Stimulated activated CD8-positive, alpha-beta memory T cell treated with anti-CD3 and anti-CD28 coated beads, Interleukin-12 subunit alpha, Interleukin-12 subunit beta, amount 100 ng/mL, for 1 hour (primary cell): ENCODE results near the gene GPR162.
A peak's percentile ranks its signal among the peaks of the same experiment; 100 is the strongest.

ENCODE experiments used
- DNase-seq: peaks from one replicate; pipeline ENCODE4 v3.0.0-alpha.2; 2020; ENCODE audit warnings: low read depth

Gene GPR162, protein sequence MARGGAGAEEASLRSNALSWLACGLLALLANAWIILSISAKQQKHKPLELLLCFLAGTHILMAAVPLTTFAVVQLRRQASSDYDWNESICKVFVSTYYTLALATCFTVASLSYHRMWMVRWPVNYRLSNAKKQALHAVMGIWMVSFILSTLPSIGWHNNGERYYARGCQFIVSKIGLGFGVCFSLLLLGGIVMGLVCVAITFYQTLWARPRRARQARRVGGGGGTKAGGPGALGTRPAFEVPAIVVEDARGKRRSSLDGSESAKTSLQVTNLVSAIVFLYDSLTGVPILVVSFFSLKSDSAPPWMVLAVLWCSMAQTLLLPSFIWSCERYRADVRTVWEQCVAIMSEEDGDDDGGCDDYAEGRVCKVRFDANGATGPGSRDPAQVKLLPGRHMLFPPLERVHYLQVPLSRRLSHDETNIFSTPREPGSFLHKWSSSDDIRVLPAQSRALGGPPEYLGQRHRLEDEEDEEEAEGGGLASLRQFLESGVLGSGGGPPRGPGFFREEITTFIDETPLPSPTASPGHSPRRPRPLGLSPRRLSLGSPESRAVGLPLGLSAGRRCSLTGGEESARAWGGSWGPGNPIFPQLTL

DNA sequence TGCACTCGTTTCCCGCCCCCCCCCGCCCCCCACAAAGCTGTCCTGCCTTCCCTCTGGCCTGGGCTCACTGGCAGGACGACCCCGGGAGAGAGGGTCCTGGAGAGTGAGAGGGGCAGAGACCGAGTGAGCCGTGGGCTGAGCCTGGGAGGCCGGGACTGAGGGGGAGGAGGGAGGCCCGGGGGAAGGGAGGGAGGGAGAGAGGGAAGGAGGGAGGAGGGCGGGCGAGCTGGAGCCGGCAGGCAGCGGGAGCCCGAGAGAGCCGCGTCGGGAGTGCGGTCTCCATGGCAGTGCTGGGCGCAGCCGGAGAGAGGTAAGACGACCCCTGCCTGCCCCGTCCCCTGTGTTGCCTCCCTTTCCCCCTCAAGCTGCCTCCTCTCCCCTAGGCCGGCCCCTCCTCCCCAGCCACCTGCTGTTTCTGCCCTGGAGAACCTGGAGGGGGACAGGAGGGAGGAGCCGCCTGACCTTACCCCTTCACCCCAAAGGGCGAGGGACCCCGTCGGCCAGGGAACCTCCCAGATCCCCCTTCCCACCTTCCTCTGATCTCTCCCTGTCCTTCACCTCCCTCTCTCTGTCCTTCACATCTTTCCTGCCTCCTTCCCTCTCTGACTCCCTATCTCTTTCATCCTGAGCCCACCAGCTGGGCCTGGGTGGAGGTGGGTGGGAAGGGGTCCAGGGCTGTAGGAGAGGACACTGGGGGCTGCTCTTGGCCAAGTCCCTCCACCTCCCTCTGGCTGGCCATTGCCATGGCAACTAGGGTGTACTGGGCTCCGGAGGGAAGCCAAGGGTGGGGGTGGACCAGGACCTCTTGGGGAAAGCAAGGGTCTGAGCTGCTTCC lies at the start of gene GPR162:
Gene GPR162, plus strand, starts transcription at position 231 of the 835 bp plus-strand sequence. CDS start 2,078 bp downstream, outside the sequence.
- no peak for DNase-seq

DNA sequence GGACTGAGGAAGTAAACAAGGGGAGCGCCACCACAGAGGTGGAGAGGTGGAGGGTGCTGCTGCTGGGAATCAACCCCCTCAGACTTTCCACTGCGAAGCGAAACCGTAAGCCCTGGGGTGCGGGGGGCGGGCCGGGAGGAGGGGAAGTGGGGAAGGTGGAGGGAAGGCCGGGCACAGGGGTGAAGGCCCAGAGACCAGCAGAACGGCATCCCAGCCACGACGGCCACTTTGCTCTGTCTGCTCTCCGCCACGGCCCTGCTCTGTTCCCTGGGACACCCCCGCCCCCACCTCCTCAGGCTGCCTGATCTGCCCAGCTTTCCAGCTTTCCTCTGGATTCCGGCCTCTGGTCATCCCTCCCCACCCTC lies 49.3 kb upstream of the GPR162 start, which contains the start of gene LAG3:
Gene LAG3, plus strand, starts transcription at position 190 of the 365 bp plus-strand sequence. CDS start 333 bp downstream, outside the sequence.
- no peak for DNase-seq

DNA sequence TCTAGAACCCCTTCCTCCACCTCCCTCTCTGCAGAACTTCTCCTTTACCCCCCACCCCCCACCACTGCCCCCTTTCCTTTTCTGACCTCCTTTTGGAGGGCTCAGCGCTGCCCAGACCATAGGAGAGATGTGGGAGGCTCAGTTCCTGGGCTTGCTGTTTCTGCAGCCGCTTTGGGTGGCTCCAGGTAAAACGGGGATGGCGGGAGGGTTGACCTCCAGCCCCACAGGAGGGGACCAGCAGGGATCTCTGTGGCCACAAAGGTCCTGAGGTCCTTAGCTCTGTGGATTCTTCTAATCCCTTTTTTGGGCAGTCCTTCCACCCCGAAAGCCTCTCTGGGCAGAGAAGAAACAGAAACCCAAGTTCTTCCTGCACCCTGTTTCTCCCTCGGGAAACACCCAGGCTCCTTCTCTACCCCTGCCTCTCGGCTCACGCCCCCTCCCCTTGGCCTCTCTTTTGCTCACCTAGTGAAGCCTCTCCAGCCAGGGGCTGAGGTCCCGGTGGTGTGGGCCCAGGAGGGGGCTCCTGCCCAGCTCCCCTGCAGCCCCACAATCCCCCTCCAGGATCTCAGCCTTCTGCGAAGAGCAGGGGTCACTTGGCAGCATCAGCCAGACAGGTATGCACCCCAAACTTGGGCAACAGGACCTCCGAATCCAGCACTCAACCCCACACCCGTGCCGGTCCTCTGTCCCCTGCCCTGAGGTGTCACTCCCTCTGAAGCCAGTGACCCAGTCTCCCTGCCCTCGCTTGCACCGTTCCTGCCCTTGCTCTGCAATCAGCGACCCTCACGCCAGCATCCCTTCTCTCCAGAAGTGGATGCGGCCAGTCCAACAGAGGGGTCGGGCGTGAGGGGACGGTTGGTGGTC lies 48.7 kb upstream of the GPR162 start:
- DNase-seq: no peak

DNA sequence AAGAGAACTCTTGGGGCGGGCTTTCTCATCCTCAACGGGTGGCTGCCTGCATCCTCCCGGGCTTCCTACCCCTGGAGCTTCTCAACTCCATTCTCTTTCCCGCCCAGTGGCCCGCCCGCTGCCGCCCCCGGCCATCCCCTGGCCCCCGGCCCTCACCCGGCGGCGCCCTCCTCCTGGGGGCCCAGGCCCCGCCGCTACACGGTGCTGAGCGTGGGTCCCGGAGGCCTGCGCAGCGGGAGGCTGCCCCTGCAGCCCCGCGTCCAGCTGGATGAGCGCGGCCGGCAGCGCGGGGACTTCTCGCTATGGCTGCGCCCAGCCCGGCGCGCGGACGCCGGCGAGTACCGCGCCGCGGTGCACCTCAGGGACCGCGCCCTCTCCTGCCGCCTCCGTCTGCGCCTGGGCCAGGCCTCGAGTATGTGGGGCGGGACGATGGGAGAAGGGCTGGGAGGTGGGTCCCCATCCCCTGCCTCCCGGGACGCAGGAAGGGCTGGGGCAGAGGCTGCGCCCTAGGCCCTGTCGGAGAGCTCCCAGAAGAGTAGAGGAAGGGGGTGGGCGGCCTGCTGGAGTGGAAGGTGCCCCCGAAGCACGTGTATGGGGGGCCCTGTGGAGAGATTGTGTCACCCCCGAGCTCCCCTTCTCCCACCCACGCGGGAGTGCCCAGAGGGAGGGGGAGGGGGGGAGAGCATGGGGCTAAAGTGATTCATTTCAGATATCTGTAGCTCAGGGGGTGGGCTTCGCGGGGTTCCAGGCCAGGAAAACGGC lies 47.9 kb upstream of the GPR162 start:
- DNase-seq: no peak

DNA sequence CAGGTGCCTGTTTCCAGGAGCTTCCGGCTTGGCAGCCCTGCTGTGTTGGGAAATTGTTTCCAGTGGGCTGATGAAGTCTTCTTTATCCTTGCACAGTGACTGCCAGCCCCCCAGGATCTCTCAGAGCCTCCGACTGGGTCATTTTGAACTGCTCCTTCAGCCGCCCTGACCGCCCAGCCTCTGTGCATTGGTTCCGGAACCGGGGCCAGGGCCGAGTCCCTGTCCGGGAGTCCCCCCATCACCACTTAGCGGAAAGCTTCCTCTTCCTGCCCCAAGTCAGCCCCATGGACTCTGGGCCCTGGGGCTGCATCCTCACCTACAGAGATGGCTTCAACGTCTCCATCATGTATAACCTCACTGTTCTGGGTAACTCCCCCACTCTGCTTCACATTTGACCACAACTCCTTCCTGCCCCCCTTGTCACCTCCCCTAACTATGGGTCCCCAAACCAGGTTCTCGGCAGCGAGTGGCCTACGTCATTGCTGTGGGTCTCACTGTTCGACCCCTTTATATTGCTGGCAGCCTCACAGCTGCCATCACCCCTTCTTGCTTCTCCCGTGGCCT lies 47.0 kb upstream of the GPR162 start:
- no peak for DNase-seq

DNA sequence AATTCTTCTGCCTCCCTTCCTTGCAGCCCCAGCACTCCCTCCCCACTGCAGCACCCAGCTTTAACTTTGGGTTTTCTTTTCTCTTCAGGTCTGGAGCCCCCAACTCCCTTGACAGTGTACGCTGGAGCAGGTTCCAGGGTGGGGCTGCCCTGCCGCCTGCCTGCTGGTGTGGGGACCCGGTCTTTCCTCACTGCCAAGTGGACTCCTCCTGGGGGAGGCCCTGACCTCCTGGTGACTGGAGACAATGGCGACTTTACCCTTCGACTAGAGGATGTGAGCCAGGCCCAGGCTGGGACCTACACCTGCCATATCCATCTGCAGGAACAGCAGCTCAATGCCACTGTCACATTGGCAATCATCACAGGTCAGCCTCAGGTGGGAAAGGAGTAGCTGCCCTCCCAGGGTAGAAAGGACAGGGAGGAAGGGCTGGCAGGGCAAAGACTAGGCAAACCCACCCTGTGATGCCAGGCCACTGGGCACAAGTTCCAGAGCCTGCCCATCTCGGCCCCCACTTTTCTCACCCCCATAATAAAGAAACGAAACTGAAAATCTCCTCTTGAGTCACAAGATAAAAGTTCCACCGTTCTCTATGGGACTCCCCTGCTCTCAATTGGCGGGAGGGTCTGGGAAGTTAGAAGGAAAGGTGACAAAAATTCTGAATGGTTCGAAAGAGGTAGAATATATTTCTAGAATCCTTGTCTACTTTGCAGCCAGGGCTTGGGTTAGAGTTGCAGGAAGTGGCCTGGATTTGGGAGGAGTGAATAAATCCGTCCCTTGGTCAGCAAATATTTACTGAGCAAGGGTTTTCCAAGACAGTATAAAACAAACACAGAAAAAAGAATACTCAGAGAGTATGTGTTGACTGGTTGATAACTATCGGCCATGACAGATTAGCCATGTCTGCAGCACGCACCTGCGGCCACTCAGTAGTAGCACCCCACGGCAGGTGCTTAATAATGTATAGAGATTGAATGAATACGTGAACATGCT lies 46.1 kb upstream of the GPR162 start:
- DNase-seq: no peak

DNA sequence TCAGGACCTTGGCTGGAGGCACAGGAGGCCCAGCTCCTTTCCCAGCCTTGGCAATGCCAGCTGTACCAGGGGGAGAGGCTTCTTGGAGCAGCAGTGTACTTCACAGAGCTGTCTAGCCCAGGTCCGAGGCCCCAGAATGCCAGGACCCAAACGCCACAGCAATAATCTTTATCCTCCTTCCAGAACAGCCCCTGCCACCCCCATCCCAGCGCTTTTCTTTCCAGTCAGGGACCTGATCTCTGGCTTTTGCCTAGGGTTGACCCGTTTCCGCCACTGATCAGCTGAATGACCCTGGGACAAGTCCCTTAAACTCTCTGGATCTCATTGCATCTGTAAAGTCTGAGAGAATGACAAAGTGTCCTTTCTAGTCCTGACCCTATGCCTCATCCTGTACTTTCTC lies 44.2 kb upstream of the GPR162 start:
- no peak for DNase-seq

DNA sequence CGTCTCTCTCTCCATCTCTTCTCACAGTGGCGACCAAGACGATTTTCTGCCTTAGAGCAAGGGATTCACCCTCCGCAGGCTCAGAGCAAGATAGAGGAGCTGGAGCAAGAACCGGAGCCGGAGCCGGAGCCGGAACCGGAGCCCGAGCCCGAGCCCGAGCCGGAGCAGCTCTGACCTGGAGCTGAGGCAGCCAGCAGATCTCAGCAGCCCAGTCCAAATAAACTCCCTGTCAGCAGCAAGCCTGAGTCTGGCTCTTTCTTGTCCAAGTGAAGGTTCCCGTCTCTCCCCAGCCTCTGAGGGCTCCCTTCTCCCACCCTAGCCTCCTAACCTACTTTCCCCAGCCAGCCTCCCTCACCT lies 43.4 kb upstream of the GPR162 start:
- no peak for DNase-seq

DNA sequence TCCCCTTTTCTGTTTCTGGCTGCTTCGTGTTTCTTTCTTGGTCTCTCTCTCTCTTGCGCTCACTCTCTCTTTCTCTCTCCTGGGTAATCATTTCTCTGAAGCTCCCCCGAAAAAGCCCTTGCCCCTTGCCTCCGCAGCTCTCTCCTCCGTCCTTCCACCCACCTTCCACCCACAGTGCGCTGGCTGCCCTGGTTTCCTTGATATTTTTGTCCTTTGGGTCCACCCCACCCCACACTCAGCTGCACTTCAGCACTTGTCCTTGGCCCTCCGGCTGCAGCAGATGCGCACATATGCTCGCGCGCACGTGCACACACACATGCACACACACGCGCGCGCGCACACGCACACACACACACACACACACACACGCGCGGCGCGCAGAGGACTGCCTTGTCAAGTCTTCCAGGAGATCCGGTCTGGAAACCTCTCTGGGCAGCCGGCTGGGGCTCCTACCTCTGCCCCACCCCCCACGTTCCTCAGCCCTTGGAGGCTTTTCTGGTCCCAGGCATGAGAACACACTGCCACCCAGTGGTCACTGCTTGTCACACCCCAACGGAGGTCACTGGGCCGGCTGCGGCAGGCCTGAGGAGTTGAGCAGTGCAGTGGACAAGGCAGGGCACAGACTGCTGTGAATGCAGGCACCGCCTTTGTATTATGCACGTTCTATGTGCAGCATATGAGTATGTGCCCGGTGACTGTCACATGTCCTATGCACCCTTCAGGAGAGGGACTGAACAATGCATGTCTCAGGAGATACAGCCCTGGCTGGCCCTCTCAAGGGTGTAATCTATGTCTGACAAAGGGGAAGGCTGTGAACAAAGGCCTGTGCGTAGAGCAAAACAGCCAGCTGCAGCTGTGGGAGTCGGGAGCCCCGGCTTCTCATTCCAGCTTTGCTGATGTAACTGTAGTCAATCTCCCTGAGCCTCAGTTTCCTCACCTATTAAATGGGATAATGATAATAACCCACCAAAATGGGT lies 42.8 kb upstream of the GPR162 start:
- peak; percentile 83 for DNase-seq

DNA sequence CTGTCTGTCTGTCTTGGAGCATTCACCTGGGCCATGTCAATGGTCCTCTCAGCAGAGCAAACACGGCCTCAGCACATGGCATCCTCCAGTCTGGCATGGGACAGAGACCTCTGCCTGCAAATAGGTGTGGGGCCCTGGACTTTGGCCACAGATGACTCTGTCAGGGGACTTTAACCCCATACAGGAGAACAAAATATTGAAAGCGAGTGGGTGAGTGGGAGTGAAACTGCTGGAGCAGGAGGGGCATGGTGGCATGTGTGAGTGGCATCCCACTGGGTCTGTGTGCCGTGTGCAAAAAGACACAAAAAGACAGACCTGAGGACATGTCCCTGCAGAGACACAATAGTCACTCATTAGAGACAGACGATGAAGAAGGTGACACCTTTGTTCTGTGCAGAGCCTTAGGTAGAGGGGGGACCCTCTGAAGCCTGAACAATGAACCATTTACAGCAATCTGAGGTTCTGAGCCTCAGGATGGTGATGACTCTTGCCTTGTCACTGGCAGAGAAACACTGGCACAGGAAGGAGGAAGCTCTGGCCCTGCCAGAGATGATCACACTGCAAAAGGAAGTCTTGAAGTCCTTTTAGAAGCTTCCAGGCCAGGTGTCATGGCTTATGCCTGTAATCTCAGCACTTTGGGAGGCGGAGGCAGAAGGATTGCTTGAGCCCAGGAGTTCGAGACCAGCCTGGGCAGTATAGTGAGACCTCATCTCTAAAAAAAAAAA lies 41.8 kb upstream of the GPR162 start:
- DNase-seq: no peak

DNA sequence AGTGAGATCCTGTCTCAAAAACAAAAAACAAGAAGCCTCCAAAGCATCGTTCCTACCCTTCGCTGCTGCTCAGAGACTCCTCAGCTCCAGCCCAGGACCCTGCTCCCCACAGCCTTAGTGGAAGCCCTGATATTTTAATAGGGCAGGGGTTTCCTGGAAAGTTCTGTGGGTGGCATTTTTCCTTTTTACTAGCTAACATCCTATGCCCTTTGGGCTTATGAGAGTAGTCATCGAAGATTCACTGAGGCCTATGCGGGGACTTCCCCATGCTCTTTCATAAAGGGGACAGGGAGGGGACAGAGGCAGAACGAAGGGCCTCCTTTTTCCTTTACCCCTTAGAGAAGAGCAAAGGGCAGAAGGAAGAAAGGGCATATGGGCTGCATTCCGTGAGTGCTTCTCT lies 41.0 kb upstream of the GPR162 start:
- DNase-seq: no peak

DNA sequence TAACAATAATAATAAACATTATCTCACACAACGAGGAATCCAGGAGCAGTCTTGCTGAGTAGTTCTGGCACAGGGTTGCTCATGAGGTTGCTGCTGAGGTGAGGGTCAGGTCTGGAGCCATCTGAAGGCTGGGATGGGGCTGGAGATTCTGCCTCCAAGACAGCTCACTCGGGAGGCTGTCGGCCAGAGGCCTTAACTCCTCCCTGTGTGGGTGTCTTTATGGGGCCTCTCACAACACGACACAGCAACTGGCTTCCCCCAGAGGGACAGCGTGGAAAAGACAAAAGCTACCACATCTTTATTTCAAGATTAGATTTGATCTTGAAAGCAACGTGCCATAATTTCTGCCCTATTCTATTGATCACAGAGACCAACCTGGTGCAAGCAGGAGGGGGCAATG lies 39.5 kb upstream of the GPR162 start:
- no peak for DNase-seq

DNA sequence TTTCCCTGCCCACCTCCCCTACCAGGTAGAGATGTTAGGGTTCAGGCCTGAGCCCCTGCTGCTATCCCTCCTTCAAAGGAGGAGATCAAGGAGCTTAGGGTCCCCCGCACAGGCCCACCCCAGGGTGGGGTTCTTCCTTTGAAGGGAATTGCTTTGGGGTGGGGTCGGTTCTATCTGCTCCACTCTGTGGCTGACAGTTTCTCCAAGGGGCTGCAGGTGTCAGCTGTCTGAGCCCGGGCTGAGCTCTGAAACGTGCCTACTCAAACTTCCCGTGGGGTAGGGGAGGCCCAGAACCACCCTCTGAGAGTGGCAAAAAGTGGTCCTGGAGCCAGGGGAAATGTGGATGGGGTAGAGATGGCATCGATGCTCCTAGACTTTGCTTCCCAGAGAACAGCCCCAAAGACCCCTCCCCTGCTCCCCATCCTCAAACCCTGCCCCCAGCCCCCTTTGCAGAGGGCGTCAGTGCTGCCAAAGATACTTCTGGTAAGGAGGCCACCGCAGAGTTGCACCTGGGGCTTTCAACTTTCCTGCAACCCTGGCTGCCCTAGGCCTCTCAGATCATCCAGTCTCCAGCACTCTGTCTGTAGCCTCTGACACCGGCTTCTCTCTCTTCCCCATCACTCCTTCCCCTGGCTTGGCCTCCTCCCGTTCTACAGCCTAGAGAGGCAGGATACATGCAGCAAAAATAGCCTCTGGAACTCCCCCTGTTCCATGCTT lies 38.6 kb upstream of the GPR162 start:
- DNase-seq: no peak

DNA sequence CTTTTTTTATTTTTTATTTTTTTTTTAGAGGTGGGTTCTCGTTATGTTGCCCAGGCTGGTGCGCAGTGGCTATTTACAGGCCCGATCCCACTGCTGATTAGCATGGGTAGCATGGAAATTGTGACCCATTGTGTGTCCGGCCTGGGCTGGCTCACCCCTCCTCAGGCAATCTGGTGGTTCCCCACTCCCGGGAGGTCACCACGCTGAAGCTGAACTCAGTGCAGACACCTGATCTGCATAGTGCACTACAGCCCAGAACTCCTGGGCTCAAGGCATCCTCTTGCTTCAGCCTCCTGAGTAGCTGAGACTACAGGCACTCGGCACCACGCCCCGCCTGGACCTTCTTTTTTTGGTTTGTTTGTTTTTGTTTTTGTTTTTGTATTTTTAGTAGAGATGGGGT lies 37.8 kb upstream of the GPR162 start:
- DNase-seq: no peak

DNA sequence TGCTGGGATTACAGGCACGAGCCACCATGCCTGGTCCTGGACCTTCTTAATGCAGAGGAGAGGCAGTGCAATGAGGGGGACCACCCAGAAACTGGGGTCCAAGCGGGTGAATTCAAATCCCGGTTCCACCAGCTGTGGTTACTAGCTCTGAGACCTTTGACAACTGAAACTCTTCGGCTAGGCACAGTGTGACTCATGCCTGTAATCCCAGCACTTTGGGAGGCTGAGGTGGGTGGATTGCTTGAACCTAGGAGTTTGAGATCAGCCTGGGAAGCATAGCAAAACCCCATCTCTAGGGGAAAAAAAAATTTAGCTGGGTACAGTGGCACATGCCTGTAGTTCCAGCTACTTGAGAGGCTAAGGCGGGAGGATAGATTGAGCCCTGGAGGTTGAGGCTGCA lies 37.3 kb upstream of the GPR162 start:
- DNase-seq: no peak

DNA sequence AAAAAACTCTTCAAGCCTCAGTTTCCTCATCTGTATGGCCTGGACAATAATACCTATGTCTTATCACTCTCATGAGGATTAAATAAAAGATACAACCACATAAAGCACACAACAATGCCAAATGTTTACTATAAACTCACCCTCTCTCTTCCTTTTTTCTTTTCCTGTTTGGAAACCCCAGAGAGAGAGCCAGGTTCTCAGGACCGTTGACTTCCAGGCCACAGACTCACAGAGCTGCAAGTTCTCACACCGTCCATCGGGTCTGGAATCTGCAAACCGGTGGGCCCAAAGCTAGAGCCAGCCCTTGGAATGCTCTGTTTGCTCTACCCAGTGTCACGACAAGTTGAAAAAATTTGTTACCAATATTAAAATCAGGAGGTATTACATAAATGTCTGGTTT lies 36.9 kb upstream of the GPR162 start:
- no peak for DNase-seq
